HepG2 (cell line): ENCODE measurements around the gene ATG4D. TPM values are rescaled to one million over a fixed set of nuclear protein-coding genes. Genes with fewer than 3 reads are reported as not detected.

Experiments
- BRCA1 ChIP-seq: sonication (generic); formaldehyde crosslinking; IDR thresholded peaks from 2 replicates; pipeline ENCODE4 v1.4.0; 2020; ENCODE audit warnings: missing genetic modification reagents
- CENPT ChIP-seq: sonication (generic); formaldehyde crosslinking; IDR thresholded peaks from 2 replicates; pipeline ENCODE4 v1.8.0; 2022; ENCODE audit warnings: low read depth, mild to moderate bottlenecking, moderate library complexity, missing genetic modification reagents
- CERS6 ChIP-seq: sonication (generic); formaldehyde crosslinking; IDR thresholded peaks from 2 replicates; pipeline ENCODE4 v1.5.0; 2020; ENCODE audit warnings: missing genetic modification reagents
- DZIP1 ChIP-seq: sonication (generic); formaldehyde crosslinking; IDR thresholded peaks from 2 replicates; pipeline ENCODE4 v1.5.0; 2020; ENCODE audit warnings: mild to moderate bottlenecking, missing genetic modification reagents
- ELK4 ChIP-seq: sonication (generic); formaldehyde crosslinking; IDR thresholded peaks from 2 replicates; pipeline ENCODE4 v1.9.0; 2021; ENCODE audit warnings: missing genetic modification reagents, borderline replicate concordance
- JUN ChIP-seq: sonication (generic); formaldehyde crosslinking; IDR thresholded peaks from 2 replicates; pipeline ENCODE4 v1.4.0; 2020; ENCODE audit warnings: mild to moderate bottlenecking, missing genetic modification reagents
- NAIF1 ChIP-seq: sonication (generic); formaldehyde crosslinking; IDR thresholded peaks from 2 replicates; pipeline ENCODE4 v1.5.0; 2020; ENCODE audit warnings: mild to moderate bottlenecking, missing genetic modification reagents, borderline replicate concordance
- RARA ChIP-seq: IDR thresholded peaks from 2 replicates; pipeline ENCODE4 v1.6.1; 2016; ENCODE audit warnings: missing genetic modification reagents, missing compliant biosample characterization
- ZNF34 ChIP-seq: sonication (generic); formaldehyde crosslinking; IDR thresholded peaks from 2 replicates; pipeline ENCODE4 v1.4.0; 2020; ENCODE audit warnings: mild to moderate bottlenecking, missing genetic modification reagents, borderline replicate concordance
- ZNF343 ChIP-seq: sonication (generic); formaldehyde crosslinking; IDR thresholded peaks from 2 replicates; pipeline ENCODE4 v1.4.0; 2020; ENCODE audit warnings: mild to moderate bottlenecking, missing genetic modification reagents
- ZNF546 ChIP-seq: sonication (generic); formaldehyde crosslinking; conservative IDR thresholded peaks from 2 replicates; pipeline ENCODE4 v1.8.1; 2023; ENCODE audit warnings: mild to moderate bottlenecking, missing genetic modification reagents
- ZNF562 ChIP-seq: sonication (generic); formaldehyde crosslinking; IDR thresholded peaks from 2 replicates; pipeline ENCODE4 v1.8.0; 2022; ENCODE audit warnings: missing genetic modification reagents, borderline replicate concordance
- ZNF713 ChIP-seq: sonication (generic); formaldehyde crosslinking; IDR thresholded peaks from 2 replicates; pipeline ENCODE4 v1.4.0; 2020; ENCODE audit warnings: mild to moderate bottlenecking, missing genetic modification reagents
- polyA plus RNA-seq, 8 experiments: library from polyadenylated mRNA; depleted of rRNA in 3 of 8; stranded (reverse) in 7 of 8; unstranded in 1 of 8; fragments of >200 nt; fragmentation: Illumina TruSeq in 4 of 8; extraction: Trizol in 4 of 8; gene quantifications; 2 replicates each; pipeline versions ENCODE4 v1.2.1 to v1.2.3, GENCODE V29; 2011 to 2016; ENCODE audit warnings: low read depth in 4 of 8, missing spikeins in 1 of 8, mixed read lengths in 1 of 8; ENCODE audit not compliant: insufficient read depth in 1 of 8
- total RNA-seq, 5 experiments: library from RNA; depleted of rRNA; stranded (reverse); fragments of >200 nt; fragmentation: Illumina TruSeq; extraction: Trizol; gene quantifications; 2 replicates each; pipeline ENCODE4 v1.2.3, GENCODE V29; 2016; ENCODE audit warnings: low read depth in 1 of 5
- TF ChIP-seq, protein P1 (sequence below), 2 experiments: IDR thresholded peaks; 2 replicates each; pipeline ENCODE4 v1.6.1; 2011 to 2012; ENCODE audit warnings: low read length in 2 of 2, borderline replicate concordance in 1 of 2, low read depth in 1 of 2, mild to moderate bottlenecking in 1 of 2, moderate library complexity in 1 of 2
- TF ChIP-seq, protein P2 (sequence below): sonication (generic); formaldehyde crosslinking; IDR thresholded peaks from 2 replicates; pipeline ENCODE4 v1.4.0; 2020; ENCODE audit warnings: missing genetic modification reagents, borderline replicate concordance
- TF ChIP-seq, protein P3 (sequence below): sonication (generic); formaldehyde crosslinking; IDR thresholded peaks from 2 replicates; pipeline ENCODE4 v1.9.0; 2021; ENCODE audit warnings: missing genetic modification reagents, mild to moderate bottlenecking, borderline replicate concordance

The ATG4D gene
- total and polyA plus RNA-seq, 2 of the 13 experiments (the other 11 are each of a cell fraction or from before 2014, with no cell fraction given): 17.8 to 19.0 TPM

GRCh38 chr19:10510301-10510802 lies 33.4 kb upstream of the ATG4D start (continued):
- TF ChIP-seq, protein P1, sequence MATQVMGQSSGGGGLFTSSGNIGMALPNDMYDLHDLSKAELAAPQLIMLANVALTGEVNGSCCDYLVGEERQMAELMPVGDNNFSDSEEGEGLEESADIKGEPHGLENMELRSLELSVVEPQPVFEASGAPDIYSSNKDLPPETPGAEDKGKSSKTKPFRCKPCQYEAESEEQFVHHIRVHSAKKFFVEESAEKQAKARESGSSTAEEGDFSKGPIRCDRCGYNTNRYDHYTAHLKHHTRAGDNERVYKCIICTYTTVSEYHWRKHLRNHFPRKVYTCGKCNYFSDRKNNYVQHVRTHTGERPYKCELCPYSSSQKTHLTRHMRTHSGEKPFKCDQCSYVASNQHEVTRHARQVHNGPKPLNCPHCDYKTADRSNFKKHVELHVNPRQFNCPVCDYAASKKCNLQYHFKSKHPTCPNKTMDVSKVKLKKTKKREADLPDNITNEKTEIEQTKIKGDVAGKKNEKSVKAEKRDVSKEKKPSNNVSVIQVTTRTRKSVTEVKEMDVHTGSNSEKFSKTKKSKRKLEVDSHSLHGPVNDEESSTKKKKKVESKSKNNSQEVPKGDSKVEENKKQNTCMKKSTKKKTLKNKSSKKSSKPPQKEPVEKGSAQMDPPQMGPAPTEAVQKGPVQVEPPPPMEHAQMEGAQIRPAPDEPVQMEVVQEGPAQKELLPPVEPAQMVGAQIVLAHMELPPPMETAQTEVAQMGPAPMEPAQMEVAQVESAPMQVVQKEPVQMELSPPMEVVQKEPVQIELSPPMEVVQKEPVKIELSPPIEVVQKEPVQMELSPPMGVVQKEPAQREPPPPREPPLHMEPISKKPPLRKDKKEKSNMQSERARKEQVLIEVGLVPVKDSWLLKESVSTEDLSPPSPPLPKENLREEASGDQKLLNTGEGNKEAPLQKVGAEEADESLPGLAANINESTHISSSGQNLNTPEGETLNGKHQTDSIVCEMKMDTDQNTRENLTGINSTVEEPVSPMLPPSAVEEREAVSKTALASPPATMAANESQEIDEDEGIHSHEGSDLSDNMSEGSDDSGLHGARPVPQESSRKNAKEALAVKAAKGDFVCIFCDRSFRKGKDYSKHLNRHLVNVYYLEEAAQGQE (IDR thresholded peaks at IDR 0.05; ENCODE audit: borderline replicate concordance in 1 of 2, low read depth in 1 of 2, low read length in 2 of 2): no peak
- TF ChIP-seq ZNF343 (CRISPR knock-in tag) (no peak), ZNF34 (CRISPR knock-in tag) (no peak), CENPT (CRISPR knock-in tag) (no peak), RARA (CRISPR knock-in tag) (peak; percentile 55), JUN (CRISPR knock-in tag) (no peak), ZNF562 (CRISPR knock-in tag) (no peak), ELK4 (CRISPR knock-in tag) (no peak), NAIF1 (CRISPR knock-in tag) (no peak), BRCA1 (CRISPR knock-in tag) (no peak), CERS6 (no peak), DZIP1 (CRISPR knock-in tag) (no peak), ZNF546 (no peak), ZNF713 (CRISPR knock-in tag) (no peak)
- TF ChIP-seq, protein P2, sequence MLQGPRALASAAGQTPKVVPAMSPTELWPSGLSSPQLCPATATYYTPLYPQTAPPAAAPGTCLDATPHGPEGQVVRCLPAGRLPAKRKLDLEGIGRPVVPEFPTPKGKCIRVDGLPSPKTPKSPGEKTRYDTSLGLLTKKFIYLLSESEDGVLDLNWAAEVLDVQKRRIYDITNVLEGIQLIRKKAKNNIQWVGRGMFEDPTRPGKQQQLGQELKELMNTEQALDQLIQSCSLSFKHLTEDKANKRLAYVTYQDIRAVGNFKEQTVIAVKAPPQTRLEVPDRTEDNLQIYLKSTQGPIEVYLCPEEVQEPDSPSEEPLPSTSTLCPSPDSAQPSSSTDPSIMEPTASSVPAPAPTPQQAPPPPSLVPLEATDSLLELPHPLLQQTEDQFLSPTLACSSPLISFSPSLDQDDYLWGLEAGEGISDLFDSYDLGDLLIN (CRISPR knock-in tag): no peak
- TF ChIP-seq, protein P3, sequence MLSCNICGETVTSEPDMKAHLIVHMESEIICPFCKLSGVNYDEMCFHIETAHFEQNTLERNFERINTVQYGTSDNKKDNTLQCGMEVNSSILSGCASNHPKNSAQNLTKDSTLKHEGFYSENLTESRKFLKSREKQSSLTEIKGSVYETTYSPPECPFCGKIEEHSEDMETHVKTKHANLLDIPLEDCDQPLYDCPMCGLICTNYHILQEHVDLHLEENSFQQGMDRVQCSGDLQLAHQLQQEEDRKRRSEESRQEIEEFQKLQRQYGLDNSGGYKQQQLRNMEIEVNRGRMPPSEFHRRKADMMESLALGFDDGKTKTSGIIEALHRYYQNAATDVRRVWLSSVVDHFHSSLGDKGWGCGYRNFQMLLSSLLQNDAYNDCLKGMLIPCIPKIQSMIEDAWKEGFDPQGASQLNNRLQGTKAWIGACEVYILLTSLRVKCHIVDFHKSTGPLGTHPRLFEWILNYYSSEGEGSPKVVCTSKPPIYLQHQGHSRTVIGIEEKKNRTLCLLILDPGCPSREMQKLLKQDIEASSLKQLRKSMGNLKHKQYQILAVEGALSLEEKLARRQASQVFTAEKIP (CRISPR knock-in tag): no peak
